Left ventricle myocardium inferior (tissue), 1 donor: ENCODE data around the gene SMAD1. TPM values are rescaled to one million over a fixed set of nuclear protein-coding genes. Genes with fewer than 3 reads are reported as not detected.
A peak's percentile ranks its signal among the peaks of the same experiment; 100 is the strongest.

Source experiments
- DNase-seq: peaks from one replicate; pipeline ENCODE4 v3.0.0-alpha.2; 2020
- H3K27ac ChIP-seq: fragments of 200-600 bp; replicated peaks from 2 replicates; pipeline ENCODE4 v1.8.0; 2021
- H3K27me3 ChIP-seq: fragments of 200-600 bp; 2 replicates; pipeline ENCODE4 v1.8.0; 2021; ENCODE audit warnings: low read depth
- H3K36me3 ChIP-seq: fragments of 200-600 bp; 2 replicates; pipeline ENCODE4 v1.8.0; 2021
- H3K4me1 ChIP-seq: fragments of 200-600 bp; 2 replicates; pipeline ENCODE4 v1.8.0; 2021
- H3K4me3 ChIP-seq: fragments of 200-600 bp; 2 replicates; pipeline ENCODE4 v1.8.0; 2021; ENCODE audit warnings: mild to moderate bottlenecking, moderate library complexity
- H3K9me3 ChIP-seq: fragments of 200-600 bp; replicated peaks from 2 replicates; pipeline ENCODE4 v1.8.0; 2021
- intact Hi-C: fragments of 100-400 bp; cut with micrococcal nuclease; formaldehyde crosslinking; loops from one replicate; pipeline ENCODE4 v1.11.0; 2022
- total RNA-seq: library from RNA; stranded (reverse); fragmentation: NEBNext Ultra II Directional; extraction: Animal tissue kit (Norgen Biotek cat#: 25700); gene quantifications from one replicate; pipeline ENCODE4 v1.2.1, GENCODE V29; 2021
- TF ChIP-seq, protein P1 (sequence below): fragments of 200-600 bp; IDR thresholded peaks from 2 replicates; pipeline ENCODE4 v1.8.0; 2021; ENCODE audit warnings: antibody characterized with exemption, mild to moderate bottlenecking, borderline replicate concordance
- donor health status: DM: no; HTN: yes; CAD: no; lungs with severe emphysema.

The SMAD1 gene
- total RNA-seq, 1 donor from 2014 or later, result 10.1 TPM

DNA sequence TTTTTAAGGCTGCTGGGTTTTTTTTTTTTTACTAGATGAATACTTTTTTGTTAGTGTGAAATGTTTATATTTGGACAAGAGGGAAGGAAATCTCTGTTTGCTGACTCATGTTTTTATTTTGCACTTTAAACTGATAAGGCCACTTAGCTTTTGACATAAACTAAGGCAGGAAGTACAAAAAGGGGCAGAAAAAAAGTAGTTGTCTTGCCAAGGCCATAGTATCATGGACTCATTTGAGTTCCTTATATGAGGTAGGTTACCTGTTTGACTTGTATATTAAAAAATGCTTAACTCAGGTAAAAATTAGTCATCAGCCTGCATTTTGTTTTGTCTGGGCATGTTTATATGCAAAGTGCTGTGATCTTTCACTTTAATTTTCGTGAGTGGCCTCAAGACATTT lies 26.0 kb downstream of the SMAD1 start:
- Histone ChIP-seq H3K27ac (peak overlapping the region; percentile 45), H3K4me3 (peak overlapping the region; percentile 3), H3K27me3 (no peaks in the 10 kb centered on the region), H3K4me1 (peaks cover 60% of the 10 kb centered on the region), H3K36me3 (peaks cover 6% of the 10 kb centered on the region), H3K9me3 (peaks cover 20% of the 10 kb centered on the region)
- DNase-seq, result no peak
- intact Hi-C loops, result no loop called here
- TF ChIP-seq, protein P1, sequence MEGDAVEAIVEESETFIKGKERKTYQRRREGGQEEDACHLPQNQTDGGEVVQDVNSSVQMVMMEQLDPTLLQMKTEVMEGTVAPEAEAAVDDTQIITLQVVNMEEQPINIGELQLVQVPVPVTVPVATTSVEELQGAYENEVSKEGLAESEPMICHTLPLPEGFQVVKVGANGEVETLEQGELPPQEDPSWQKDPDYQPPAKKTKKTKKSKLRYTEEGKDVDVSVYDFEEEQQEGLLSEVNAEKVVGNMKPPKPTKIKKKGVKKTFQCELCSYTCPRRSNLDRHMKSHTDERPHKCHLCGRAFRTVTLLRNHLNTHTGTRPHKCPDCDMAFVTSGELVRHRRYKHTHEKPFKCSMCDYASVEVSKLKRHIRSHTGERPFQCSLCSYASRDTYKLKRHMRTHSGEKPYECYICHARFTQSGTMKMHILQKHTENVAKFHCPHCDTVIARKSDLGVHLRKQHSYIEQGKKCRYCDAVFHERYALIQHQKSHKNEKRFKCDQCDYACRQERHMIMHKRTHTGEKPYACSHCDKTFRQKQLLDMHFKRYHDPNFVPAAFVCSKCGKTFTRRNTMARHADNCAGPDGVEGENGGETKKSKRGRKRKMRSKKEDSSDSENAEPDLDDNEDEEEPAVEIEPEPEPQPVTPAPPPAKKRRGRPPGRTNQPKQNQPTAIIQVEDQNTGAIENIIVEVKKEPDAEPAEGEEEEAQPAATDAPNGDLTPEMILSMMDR, result no peak

DNA sequence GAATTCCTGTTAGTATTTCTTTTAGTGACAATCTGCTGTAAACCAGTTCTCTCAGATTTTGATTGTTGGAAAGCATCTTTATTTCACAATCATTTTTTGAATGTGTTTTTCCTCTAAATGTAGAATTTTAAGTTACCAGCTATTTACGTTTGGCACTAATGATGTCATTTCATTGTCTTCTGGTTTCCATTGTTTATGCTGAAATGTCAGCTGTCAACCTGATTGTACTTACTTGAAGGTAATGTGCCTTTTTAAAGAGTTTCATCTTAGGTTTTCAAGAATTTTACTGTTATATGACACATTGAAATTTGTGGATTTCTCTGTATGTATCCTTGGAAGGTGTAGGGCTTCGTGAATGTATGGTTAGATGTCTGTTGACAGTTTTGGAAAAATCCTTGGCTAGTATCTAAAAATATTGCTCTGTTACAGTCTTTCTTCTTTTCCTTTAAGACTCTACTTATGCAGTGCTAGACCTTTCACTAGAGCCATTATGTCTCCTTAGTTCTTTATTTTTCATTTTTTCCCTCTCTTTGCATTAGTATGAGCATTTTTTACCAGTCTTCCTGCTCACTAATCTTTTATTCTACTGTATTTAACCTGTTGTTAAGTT lies 30.4 kb downstream of the SMAD1 start:
- no peak for DNase-seq
- peaks cover 46% of the 10 kb centered on the region for H3K4me1 ChIP-seq
- no peak overlapping the region for H3K4me3 ChIP-seq
- TF ChIP-seq, protein P1, result no peak
- H3K9me3 ChIP-seq, result peaks cover 24% of the 10 kb centered on the region
- no peaks in the 10 kb centered on the region for H3K27me3 ChIP-seq
- H3K27ac ChIP-seq, result no peak overlapping the region
- H3K36me3 ChIP-seq, result peaks cover 13% of the 10 kb centered on the region
- intact Hi-C loops, result no loop called here

DNA sequence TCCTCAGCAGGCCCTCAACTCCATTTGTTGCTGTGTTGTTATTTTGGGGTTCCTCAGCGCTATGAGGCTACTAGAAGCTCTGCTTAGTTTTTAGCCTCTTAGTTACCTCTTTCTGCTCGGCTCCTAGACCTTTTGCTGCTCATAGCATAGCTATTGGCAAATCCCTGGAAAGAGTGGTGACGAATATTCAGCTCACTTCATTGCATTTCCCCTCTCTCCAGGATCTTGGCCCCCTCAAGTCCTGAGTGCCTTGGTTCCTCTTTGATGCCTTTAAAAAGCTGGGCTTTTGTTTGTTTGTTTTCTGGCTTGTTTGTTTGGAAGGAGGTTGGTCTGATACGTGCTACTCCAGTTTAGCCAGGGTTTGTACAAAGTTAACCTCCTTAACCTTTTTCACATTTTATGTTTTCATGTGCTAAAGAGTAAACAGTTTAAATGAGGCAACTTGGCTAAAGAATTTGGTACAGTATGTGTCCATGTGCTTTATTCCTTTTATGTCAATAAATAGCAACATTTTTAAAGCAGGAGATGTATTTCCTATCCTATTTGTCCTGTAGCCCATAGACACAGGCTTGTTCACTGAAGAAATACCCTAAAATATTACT lies 31.5 kb downstream of the SMAD1 start:
- Histone ChIP-seq H3K4me1 (peaks cover 39% of the 10 kb centered on the region), H3K4me3 (no peak overlapping the region), H3K9me3 (peaks cover 24% of the 10 kb centered on the region), H3K27me3 (no peaks in the 10 kb centered on the region), H3K27ac (no peak overlapping the region), H3K36me3 (peaks cover 13% of the 10 kb centered on the region)
- intact Hi-C loops, result no loop called here
- TF ChIP-seq, protein P1, result no peak
- no peak for DNase-seq

DNA sequence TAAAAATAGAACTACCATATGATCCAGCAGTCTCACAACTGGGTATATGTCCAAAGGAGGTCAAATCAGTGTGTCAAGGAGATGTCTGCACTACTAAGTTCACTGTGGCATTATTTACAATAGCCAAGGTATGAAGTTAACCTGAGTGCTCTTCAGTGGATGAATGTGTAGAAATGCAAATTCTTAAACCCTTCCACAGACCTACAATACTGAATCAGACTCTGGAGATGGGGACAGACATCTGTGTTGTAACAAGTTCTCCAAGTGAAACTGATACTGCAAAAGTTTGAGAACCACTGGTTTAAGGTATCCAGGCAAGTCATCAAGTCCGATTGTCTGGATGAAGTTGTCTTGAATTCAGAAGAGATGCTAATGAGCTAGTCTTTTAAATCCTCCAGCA lies 38.5 kb downstream of the SMAD1 start:
- H3K27ac ChIP-seq, result no peak overlapping the region
- TF ChIP-seq, protein P1, result no peak
- no peaks in the 10 kb centered on the region for H3K9me3 ChIP-seq
- no peak for DNase-seq
- H3K27me3 ChIP-seq, result no peaks in the 10 kb centered on the region
- peaks cover 44% of the 10 kb centered on the region for H3K4me1 ChIP-seq
- intact Hi-C loops, result no loop called here
- no peak overlapping the region for H3K4me3 ChIP-seq
- H3K36me3 ChIP-seq, result no peaks in the 10 kb centered on the region

DNA sequence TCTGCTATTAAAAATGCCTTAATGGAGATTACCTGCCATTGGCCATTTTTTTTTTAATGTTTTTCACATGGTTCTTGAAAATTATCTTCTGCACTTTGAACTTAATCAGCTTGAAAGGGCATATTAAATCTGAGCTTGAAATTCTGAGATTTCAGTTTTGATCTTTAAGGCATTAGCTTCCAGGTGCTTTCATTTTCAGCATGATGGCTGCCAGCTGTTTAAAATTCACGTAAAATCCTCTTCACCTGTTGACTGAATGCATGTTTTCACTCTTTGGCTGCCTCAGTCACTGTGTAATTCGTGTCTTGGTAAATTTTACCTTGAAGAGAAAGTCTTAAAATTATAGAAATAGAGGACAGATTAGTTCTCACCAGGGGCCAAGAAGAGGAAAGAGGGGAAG lies 39.6 kb downstream of the SMAD1 start:
- Histone ChIP-seq H3K27ac (no peak overlapping the region), H3K36me3 (no peaks in the 10 kb centered on the region), H3K27me3 (no peaks in the 10 kb centered on the region), H3K4me3 (no peak overlapping the region), H3K9me3 (no peaks in the 10 kb centered on the region), H3K4me1 (peaks cover 47% of the 10 kb centered on the region)
- TF ChIP-seq, protein P1, result no peak
- intact Hi-C loops, result no loop called here
- DNase-seq, result no peak
